Sigmoid colon (tissue), 4 donors: ENCODE data around the gene FAM78B.

Experiments
- POLR2A ChIP-seq, 2 donors: fragments of 450-650 bp; IDR thresholded peaks; one replicate each; pipeline ENCODE4 v1.6.1; 2016; ENCODE audit warnings: antibody characterized with exemption in 2 of 2, mild to moderate bottlenecking in 2 of 2, moderate library complexity in 2 of 2
- POLR2AphosphoS5 ChIP-seq, 4 donors: sonication (generic); formaldehyde crosslinking; IDR thresholded peaks; one replicate each; pipeline ENCODE4 v1.6.1; 2017; ENCODE audit warnings: antibody characterized with exemption in 4 of 4
- TF ChIP-seq, protein P1 (sequence below), 4 experiments: fragments of 450-650 bp in 3 of 4; fragments of 200-600 bp in 1 of 4; IDR thresholded peaks; one replicate each; pipeline ENCODE4 v1.5.1; 2016 to 2019; ENCODE audit warnings: antibody characterized with exemption in 4 of 4, mild to moderate bottlenecking in 3 of 4, moderate library complexity in 2 of 4

DNA sequence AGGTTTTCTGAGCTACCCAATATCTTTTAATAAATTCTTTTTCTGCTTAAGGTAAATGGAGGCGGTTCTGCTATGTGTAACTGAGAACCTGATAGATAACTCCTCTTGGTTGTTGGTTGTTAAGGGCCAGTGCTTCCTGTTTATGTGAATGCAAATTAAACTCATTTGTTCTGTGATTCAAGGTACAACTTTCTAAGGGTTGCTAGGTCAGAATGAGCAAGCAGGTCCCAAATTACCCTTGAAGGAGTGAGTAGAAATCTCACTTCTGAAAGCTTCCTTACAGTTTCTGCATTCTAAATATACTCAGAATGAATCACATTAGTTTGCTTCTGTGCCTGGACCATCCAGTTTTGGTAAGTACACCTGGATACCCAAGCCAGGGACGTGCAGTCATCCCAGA, 15.5 kb upstream of the FAM78B start:
- TF ChIP-seq, protein P1, sequence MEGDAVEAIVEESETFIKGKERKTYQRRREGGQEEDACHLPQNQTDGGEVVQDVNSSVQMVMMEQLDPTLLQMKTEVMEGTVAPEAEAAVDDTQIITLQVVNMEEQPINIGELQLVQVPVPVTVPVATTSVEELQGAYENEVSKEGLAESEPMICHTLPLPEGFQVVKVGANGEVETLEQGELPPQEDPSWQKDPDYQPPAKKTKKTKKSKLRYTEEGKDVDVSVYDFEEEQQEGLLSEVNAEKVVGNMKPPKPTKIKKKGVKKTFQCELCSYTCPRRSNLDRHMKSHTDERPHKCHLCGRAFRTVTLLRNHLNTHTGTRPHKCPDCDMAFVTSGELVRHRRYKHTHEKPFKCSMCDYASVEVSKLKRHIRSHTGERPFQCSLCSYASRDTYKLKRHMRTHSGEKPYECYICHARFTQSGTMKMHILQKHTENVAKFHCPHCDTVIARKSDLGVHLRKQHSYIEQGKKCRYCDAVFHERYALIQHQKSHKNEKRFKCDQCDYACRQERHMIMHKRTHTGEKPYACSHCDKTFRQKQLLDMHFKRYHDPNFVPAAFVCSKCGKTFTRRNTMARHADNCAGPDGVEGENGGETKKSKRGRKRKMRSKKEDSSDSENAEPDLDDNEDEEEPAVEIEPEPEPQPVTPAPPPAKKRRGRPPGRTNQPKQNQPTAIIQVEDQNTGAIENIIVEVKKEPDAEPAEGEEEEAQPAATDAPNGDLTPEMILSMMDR (IDR thresholded peaks at IDR 0.05): no peak
- TF ChIP-seq POLR2A (IDR thresholded peaks at IDR 0.05): no peak
- no peak for TF ChIP-seq POLR2AphosphoS5 (IDR thresholded peaks at IDR 0.05)
